Activated T-helper 2 cell treated with anti-CD3 and anti-CD28 coated beads, Interferon-gamma antibody, Interleukin-2, Interleukin-4, amounts not matched to agents 10 μg/mL and 5 μg/mL and 100 μg/mL, durations not matched to agents 14 hours and 24 hours and 36 hours (primary cell): Measurements from ENCODE around the gene CASP14. TPM values are rescaled to one million over a fixed set of nuclear protein-coding genes. Genes with fewer than 3 reads are reported as not detected.

ENCODE experiments used
- DNase-seq: peaks from one replicate; pipeline ENCODE4 v3.0.0; 2021; ENCODE audit warnings: low spot score
- H3K27ac Mint-ChIP-seq: one replicate; pipeline ENCODE4 v1.8.0; 2021; ENCODE audit warnings: mixed read lengths
- H3K27me3 Mint-ChIP-seq: one replicate; pipeline ENCODE4 v1.8.0; 2021; ENCODE audit warnings: low read depth, mixed read lengths
- H3K36me3 Mint-ChIP-seq: one replicate; pipeline ENCODE4 v1.8.0; 2021; ENCODE audit warnings: low read depth, mixed read lengths
- H3K4me1 Mint-ChIP-seq: one replicate; pipeline ENCODE4 v1.8.0; 2021; ENCODE audit warnings: low read depth, mixed read lengths
- H3K4me3 Mint-ChIP-seq: one replicate; pipeline ENCODE4 v1.8.0; 2021; ENCODE audit warnings: low read depth, mild to moderate bottlenecking, moderate library complexity, mixed read lengths
- H3K9me3 Mint-ChIP-seq: one replicate; pipeline ENCODE4 v1.8.0; 2021; ENCODE audit warnings: mixed read lengths
- intact Hi-C: fragments of 100-400 bp; cut with micrococcal nuclease; formaldehyde crosslinking; loops from one replicate; pipeline ENCODE4 v1.15.1; 2023
- total RNA-seq: library from RNA; stranded (reverse); gene quantifications from 2 replicates; pipeline ENCODE4 v1.2.3, GENCODE V29; 2022

Gene CASP14
- total RNA-seq, 1 donor from 2014 or later, result not detected

- Mint-ChIP-seq H3K27me3 (peaks cover 17% of the 10 kb centered on the region), H3K4me1 (peaks cover 7% of the 10 kb centered on the region), H3K4me3 (peak within 1 kb of the TSS; percentile 80), H3K27ac (peak within 1 kb of the TSS; percentile 68), H3K36me3 (no peaks in the 10 kb centered on the region), H3K9me3 (peaks cover 20% of the 10 kb centered on the region)
- intact Hi-C loops, result loop anchor here (2.0 kb wide), 1 partner anchor 17 kb away; a partner anchor contains a TSS
- no peak for DNase-seq
Observed at GRCh38 chr19:15107061-15108010, 58.1 kb downstream of the CASP14 start, which contains the start of gene SYDE1. SYDE1 (plus strand) TSS chr19:15107401; CDS start chr19:15107434, 33 bp downstream.

Other genes starting within 250 kb of the CASP14 start
- gene OR7A5, start 214.3 kb upstream of the CASP14 start, total RNA-seq, result not detected in 2 replicates
- not detected in 2 replicates for gene OR7C1, start 214.3 kb upstream of the CASP14 start, total RNA-seq
- gene OR7A10, start 200.6 kb upstream of the CASP14 start, total RNA-seq, result not detected in 2 replicates
- gene OR7A17, start 163.3 kb upstream of the CASP14 start, total RNA-seq, result not detected in 2 replicates
- gene OR7C2, start 108.0 kb upstream of the CASP14 start, total RNA-seq, result not detected in 2 replicates
- not detected in 2 replicates for gene SLC1A6, start 69.6 kb upstream of the CASP14 start, total RNA-seq
- not detected in 2 replicates for gene OR1I1, start 32.7 kb downstream of the CASP14 start, total RNA-seq
- gene SYDE1, start 57.9 kb downstream of the CASP14 start, total RNA-seq, result 1.9 and 2.5 TPM in 2 replicates
- not detected in 2 replicates for gene NOTCH3, start 151.5 kb downstream of the CASP14 start, total RNA-seq
- gene EPHX3, start 183.0 kb downstream of the CASP14 start, total RNA-seq, result 0.16 TPM in 1 of 2 replicates, not detected in the other